DMS153 treated with DMSO at 0.1 percent for 48 hours (cell line): ENCODE data around the gene IFNA21.
"Not testable (repeated sequence)": the region's sequence is repeated elsewhere in the genome, so short reads cannot be mapped to it uniquely, and the experiment has no call there.

ENCODE experiments used
- DNase-seq: peaks from one replicate; lab custom pipeline; 2025; ENCODE audit not compliant: unreplicated experiment; lab: John Stamatoyannopoulos, UW

IFNA21 gene

GRCh38 chr9:21166560-21166959, at the start of gene IFNA21:
IFNA21 (minus strand) TSS chr9:21166660; CDS start chr9:21166612, 48 bp downstream.
- not testable (repeated sequence) for DNase-seq

GRCh38 chr9:21213411-21214326, 47.2 kb upstream of the IFNA21 start:
- not testable (repeated sequence) for DNase-seq

GRCh38 chr9:21212160-21212559, 45.7 kb upstream of the IFNA21 start:
- DNase-seq = not testable (repeated sequence)

- not testable (repeated sequence) for DNase-seq
Measured at GRCh38 chr9:21210782-21211181, 44.3 kb upstream of the IFNA21 start.

- DNase-seq = no peak
Measured at GRCh38 chr9:21210311-21210710, 43.9 kb upstream of the IFNA21 start.

- DNase-seq = not testable (repeated sequence)
Measured at GRCh38 chr9:21207043-21207442, 40.6 kb upstream of the IFNA21 start, which contains the start of gene IFNA10. IFNA10 (minus strand) TSS chr9:21207143; CDS start chr9:21207097, 46 bp downstream.

- DNase-seq = no peak
Measured at GRCh38 chr9:21205204-21205603, 38.7 kb upstream of the IFNA21 start.

GRCh38 chr9:21202105-21202504, 35.6 kb upstream of the IFNA21 start, which contains the start of gene IFNA7:
IFNA7 (minus strand) TSS chr9:21202205; CDS start chr9:21202165, 40 bp downstream.
- not testable (repeated sequence) for DNase-seq

GRCh38 chr9:21194867-21195776, 28.7 kb upstream of the IFNA21 start:
- not testable (repeated sequence) for DNase-seq

GRCh38 chr9:21187487-21187886, 21.0 kb upstream of the IFNA21 start, which contains the start of gene IFNA4:
IFNA4 (minus strand) TSS chr9:21187587; CDS start chr9:21187531, 56 bp downstream.
- DNase-seq = not testable (repeated sequence)

- DNase-seq = not testable (repeated sequence)
Measured at GRCh38 chr9:21182810-21183736, 16.6 kb upstream of the IFNA21 start.

GRCh38 chr9:21174671-21175070, 8.2 kb upstream of the IFNA21 start:
- DNase-seq = no peak

- DNase-seq = no peak
Measured at GRCh38 chr9:21172156-21172555, 5.7 kb upstream of the IFNA21 start.

- DNase-seq = no peak
Measured at GRCh38 chr9:21171351-21171750, 4.9 kb upstream of the IFNA21 start.

- DNase-seq = no peak
Measured at GRCh38 chr9:21165516-21165915, 944 bp downstream of the IFNA21 start.

- no peak for DNase-seq
Measured at GRCh38 chr9:21160178-21160577, 6.3 kb downstream of the IFNA21 start.

- no peak for DNase-seq
Measured at GRCh38 chr9:21155501-21155900, 11.0 kb downstream of the IFNA21 start.

GRCh38 chr9:21154018-21154608, 12.3 kb downstream of the IFNA21 start:
- peak; percentile 13 for DNase-seq

- no peak for DNase-seq
Measured at GRCh38 chr9:21153336-21154017, 13.0 kb downstream of the IFNA21 start.
